Activated CD8-positive, alpha-beta memory T cell treated with anti-CD3 and anti-CD28 coated beads for 1 hour (primary cell): Measurements from ENCODE around the gene NPTX1.

Experiments
- DNase-seq, 2 donors: peaks; one replicate each; pipeline ENCODE4 v3.0.0-alpha.2; 2020; ENCODE audit warnings: low read depth in 1 of 2; ENCODE audit errors: extremely low read depth in 1 of 2

Gene NPTX1

GRCh38 chr17:80503921-80504320, 27.5 kb upstream of the NPTX1 start:
- no peak for DNase-seq

- DNase-seq: no peak
Measured at GRCh38 chr17:80503031-80503430, 26.6 kb upstream of the NPTX1 start.

GRCh38 chr17:80502578-80502877, 26.1 kb upstream of the NPTX1 start:
- DNase-seq: no peak

DNA sequence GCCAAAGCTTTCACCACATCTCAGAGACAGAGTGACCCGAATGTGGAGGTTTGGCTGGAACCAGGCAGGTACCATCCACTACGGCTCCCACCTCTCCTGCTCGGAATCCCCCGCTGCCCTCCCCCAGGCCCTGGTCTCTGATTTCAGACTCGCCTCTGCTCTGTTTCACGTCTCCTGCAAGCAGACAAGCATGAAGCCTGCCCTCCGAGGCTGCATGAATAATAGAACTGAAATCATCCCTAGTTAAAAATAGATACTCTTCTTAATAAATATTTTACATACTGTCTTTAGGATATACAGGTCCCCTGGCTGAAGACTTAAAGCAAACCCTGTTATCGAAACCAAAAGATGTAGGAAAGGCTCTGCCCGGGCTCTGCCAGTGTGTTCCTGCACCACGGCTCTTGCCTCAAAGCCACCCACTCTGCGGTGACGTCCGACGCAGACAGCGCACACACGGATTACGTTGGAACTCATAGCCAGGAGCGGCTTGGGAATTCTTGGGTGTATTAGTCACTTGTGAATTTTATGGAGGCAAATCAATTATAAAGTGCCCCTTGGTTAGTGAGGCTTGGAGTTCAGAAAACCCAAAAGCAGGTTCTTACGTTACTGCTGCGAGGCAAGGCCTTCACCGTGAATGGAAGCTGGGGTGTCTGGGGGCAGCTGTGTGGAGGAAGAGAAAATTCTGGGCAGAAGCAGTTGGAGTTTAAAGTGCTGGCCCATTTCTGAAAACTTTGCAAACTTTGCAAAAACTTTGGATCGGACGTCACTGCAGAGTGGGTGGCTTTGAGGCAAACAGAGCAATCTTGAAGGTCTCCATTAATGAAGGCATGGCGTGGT, 25.6 kb upstream of the NPTX1 start:
- DNase-seq: no peak

- no peak for DNase-seq
Measured at GRCh38 chr17:80499961-80500665, 23.7 kb upstream of the NPTX1 start.

DNA sequence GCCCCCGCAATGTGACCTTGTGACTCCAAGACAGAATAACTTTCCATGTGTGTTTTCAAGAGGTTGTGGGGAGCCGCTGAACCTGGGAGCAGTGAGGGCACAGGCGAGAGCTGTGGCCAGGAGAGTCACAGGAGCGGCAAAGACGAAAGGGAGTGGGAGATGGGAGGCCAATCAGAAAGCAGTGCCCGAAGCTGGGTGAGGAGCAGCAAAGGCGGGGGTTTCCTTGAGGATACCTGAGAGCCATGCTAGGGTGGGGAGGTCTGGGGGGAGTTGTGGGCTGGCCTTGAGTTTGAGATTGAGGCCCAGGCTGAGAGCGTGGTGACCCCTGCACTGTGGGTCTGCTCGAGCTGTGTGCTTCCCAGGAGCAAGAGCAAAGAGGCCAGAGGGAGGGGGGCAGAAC, 23.2 kb upstream of the NPTX1 start:
- no peak for DNase-seq

DNA sequence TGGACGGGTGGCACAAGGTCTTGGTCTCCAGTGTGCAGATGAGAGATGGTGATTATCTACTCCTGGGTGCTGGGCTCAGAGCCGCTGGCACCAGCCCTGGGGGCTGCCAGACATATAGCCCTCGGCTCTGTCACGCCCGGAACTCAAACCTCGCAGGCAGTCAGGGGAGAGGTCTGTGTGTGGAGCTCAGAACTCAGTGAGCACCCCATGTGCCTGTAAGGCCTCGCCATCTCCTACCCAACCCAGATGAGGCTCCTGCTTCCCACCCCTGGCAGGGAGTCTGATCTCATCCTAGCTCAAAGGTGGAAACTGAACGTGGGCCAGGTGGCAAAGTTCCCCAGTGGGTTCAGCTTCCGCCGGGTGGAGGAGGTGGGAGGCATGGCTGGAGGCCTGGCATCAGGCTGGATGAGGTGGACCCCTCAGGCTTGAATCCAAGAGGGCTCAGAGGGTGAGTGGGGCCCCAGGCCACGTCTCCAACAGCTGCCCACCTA, 22.6 kb upstream of the NPTX1 start:
- no peak for DNase-seq

DNA sequence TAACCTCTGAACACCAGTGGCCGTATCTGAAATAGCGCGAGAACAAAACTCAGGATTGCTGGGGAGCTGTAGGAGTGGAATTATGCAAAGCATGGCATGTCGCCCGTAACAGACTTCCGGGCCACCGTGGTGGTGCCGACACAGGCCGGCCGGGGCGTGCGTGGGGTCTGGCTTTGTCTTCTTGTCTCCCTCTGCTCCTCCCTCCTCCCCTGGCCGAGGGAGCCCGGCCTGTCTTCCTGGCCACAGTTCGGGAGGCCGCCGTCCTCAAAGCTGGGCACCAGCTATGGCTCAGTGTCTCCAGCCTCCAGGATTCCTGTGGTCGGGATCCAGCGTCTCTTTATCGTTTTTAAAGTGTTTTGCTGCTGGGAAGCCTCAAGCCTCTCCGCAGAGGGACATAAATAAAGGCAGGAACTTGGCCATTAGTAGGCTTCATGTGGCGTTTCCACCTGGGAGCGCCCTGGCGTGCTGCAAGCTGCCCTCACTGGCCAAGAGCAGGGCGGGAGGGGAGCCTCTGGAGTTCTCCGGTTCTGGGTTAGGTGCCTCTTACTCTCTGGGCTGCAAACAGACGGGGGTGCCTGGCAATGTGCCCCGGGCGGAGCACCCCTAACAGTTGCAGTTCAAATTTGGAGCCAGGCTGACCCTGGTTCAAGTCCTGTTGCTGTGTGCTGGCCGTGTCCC, 22.0 kb upstream of the NPTX1 start:
- DNase-seq: no peak

DNA sequence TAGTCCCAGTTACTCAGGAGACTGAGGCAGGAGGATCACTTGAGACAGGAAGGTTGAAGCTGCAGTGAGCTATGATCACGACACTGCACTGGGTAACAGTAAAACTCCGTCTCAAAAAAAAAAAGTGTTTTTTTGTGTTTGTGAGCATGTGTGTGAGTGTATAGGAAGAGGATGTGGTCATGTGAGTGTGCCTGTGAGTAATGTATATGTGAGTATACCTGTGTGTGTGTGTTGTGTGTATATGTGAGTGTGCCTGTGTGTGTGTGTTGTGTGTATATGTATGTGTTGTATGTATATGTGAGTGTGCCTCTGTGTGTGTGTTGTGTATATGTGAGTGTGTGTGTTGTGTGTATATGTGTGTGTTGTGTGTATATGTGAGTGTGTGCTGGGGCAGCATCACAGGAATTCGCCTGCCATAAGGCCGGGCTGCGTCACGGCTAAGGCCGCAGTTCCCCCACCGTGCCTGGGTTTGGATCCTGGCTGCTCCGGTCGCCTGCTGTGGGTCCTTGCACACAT, 21.4 kb upstream of the NPTX1 start:
- no peak for DNase-seq

DNA sequence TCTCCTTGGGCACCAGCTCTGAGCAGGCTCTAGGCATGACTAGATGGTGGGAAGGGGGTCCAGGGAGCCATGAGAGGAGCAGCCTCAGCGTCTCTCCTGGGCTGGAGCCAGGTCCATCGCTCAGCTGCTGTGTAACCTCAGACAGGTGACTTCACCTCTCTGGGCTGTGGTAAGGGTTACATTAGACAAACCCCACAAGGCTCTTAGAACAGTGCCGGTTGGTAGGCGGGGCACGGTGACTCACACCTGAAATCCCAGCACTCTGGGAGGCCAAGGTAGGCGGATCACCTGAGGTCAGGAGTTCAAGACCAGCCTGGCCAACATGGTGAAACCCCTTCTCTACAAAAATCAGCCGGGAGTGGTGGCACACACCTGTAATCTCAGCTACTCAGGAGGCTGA, 18.1 kb upstream of the NPTX1 start:
- no peak for DNase-seq

DNA sequence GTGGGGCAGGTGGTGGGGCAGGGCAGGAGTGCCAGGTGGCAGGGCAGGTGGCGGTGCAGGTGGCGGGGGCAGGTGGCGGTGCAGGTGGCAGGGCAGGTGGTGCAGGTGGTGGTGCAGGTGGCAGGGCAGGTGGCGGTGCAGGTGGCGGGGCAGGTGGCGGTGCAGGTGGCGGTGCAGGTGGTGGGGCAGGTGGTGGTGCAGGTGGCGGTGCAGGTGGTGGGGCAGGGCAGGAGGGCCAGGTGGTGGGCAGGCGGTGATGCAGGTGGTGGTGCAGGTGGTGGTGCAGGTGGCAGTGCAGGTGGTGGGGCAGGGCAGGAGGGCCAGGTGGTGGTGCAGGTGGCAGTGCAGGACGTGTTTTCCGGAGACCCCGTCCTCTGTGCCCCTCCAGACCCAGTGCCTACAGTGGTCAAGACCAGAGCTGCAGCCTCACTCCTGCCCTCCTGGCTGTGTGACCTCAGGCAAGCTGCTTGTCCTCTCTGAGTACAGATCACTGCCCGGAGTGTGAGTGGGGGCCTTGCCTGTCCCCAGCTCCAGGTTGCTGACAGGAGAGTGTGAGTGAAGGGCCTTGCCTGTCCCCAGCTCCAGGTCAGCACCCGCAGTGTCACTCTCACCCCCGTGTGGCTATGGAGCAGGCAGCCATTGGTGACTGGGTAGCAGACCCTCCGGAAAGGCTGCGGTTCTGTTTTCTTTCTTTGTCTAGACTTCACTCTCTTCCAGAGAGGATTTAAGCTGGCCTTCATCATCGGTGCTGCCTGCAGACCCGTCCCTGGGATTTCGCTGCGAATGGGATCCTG, 16.1 kb upstream of the NPTX1 start:
- DNase-seq: no peak

- no peak for DNase-seq
Measured at GRCh38 chr17:80491478-80492342, 15.3 kb upstream of the NPTX1 start.

GRCh38 chr17:80487511-80487910, 11.1 kb upstream of the NPTX1 start:
- no peak for DNase-seq

DNA sequence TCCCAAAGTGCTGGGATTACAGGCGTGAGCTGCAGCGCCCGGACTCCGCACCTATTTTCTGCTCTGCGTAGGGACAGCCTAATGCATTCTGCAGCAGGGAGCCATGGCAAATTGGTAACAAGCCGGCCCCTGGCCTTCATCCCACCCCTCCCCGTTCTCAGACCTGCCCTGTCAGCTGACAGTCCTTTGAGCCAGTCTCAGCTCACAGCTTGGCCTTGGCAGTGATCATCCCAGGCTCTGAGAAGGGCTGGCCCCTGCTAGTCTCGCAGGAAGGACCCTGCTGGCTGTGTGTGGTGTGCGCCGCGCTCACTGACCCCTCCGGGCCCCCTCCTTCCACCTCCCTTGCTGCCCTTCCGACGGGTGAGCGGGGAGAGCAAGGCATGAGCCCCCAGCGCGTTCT, 10.3 kb upstream of the NPTX1 start:
- no peak for DNase-seq

GRCh38 chr17:80485846-80486245, 9.4 kb upstream of the NPTX1 start:
- DNase-seq: no peak

DNA sequence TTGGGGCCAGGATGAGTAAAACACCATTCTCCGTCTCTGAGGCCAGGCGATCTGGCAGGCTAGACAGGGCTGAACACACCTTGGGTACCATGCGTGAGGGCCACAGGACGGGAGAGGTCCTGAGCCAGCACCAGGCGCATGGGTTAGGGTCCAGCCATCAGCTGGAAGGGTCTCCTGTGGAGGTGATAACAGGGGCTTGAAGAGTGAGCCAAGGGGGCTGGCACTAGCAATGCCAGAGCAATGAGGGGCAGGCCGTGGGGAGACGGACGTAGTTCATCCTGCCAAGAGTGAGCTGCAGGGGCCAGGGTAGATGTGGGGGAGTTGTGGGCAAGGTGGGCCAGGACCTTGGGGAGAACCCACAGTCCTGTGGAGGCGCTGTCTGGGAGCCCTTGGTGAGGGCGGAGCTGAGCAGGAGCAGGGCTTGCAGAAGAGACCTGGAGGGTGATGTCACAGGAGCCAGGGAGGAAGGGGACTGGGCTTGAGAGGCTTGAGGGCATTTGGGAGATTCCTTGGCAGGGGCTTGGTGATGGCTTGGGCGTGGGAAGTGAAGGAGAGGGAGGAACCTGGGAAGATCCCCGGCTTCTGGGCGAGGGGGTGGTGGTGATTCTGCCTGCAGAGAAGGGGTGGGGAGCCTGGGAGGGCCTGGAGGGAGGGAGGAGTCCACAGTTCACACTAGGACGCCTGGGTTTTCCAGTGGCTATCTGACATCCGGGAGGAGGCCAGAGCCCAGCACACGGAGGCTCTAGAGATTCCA, 6.3 kb upstream of the NPTX1 start:
- DNase-seq: no peak

DNA sequence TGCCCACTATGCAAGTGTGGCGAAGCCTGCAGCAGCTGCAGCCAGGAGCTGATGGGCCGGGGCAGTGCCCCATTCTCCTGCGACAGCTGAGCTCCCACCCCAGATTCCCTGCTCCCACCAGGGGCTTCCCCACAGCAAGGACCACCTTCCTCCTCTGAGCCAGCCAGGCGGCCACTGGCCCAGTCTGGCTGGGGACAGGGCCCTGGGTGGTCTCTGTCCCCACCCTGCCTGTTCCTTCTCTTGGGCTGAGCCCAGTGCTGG, 5.6 kb upstream of the NPTX1 start:
- no peak for DNase-seq

GRCh38 chr17:80481284-80482057, 5.1 kb upstream of the NPTX1 start:
- DNase-seq: no peak

GRCh38 chr17:80480248-80480647, 3.8 kb upstream of the NPTX1 start:
- no peak for DNase-seq
